Bronchial epithelial cell (primary cell): ENCODE data around the gene SLC16A11. TPM values are rescaled to one million over a fixed set of nuclear protein-coding genes. Genes with fewer than 3 reads are reported as not detected.

Experiments used
- DNase-seq: peaks from one replicate; pipeline ENCODE4 v3.0.0-alpha.2; 2010; ENCODE audit warnings: low read depth
- FAIRE-seq: peaks from 2 replicates; lab custom pipeline; 2011; peaks lifted over from hg19 to GRCh38; lab: Jason Lieb, UNC
- H3K27me3 ChIP-seq: 2 replicates; pipeline ENCODE4 v1.5.1; 2011; ENCODE audit warnings: low read length; ENCODE audit not compliant: control insufficient read depth, insufficient read depth
- H3K36me3 ChIP-seq: 2 replicates; pipeline ENCODE4 v1.5.1; 2011; ENCODE audit warnings: low read length; ENCODE audit not compliant: control insufficient read depth, insufficient read depth
- H3K4me3 ChIP-seq: 2 replicates; pipeline ENCODE4 v1.5.1; 2011; ENCODE audit warnings: mild to moderate bottlenecking, low read depth, low read length, control low read depth
- CTCF ChIP-seq: IDR thresholded peaks from 2 replicates; pipeline ENCODE4 v1.5.1; 2011; ENCODE audit warnings: mild to moderate bottlenecking, moderate library complexity, low read length, control low read depth, inconsistent platforms; ENCODE audit not compliant: insufficient read depth, severe bottlenecking
- total RNA-seq: library from RNA; depleted of rRNA; stranded (reverse); fragments of >200 nt; gene quantifications from 2 replicates; pipeline ENCODE4 v1.2.1, GENCODE V29; 2014

Gene SLC16A11
- total RNA-seq, 1 donor from 2014 or later = not detected

GRCh38 chr17:7041607-7042500 is 2.0 kb downstream of the SLC16A11 start:
- FAIRE-seq (no peak), DNase-seq (no peak)
- TF ChIP-seq CTCF = no peak
- Histone ChIP-seq H3K4me3 (peak overlapping the region; percentile 11), H3K36me3 (no peaks in the 10 kb centered on the region), H3K27me3 (peaks cover 2% of the 10 kb centered on the region)

- TF ChIP-seq CTCF = no peak
- DNase-seq (no peak), FAIRE-seq (peak; percentile 32)
- Histone ChIP-seq H3K27me3 (peaks cover 2% of the 10 kb centered on the region), H3K4me3 (no peak overlapping the region), H3K36me3 (no peaks in the 10 kb centered on the region)
Measured at GRCh38 chr17:7039832-7040231, 4.1 kb downstream of the SLC16A11 start.

- FAIRE-seq = no peak
- Histone ChIP-seq H3K4me3 (no peak overlapping the region), H3K27me3 (peaks cover 2% of the 10 kb centered on the region), H3K36me3 (no peaks in the 10 kb centered on the region)
- TF ChIP-seq CTCF = no peak
- no peak for DNase-seq
Measured at GRCh38 chr17:7038025-7038862, 5.6 kb downstream of the SLC16A11 start.

- peak; percentile 55 for FAIRE-seq
- Histone ChIP-seq H3K36me3 (no peaks in the 10 kb centered on the region), H3K27me3 (no peaks in the 10 kb centered on the region), H3K4me3 (peak within 1 kb of the TSS; percentile 53)
- peak; percentile 96 for DNase-seq
- no peak for TF ChIP-seq CTCF
Measured at GRCh38 chr17:7035591-7036368, 8.1 kb downstream of the SLC16A11 start, which contains the start of gene SLC16A13. SLC16A13 (plus strand) TSS chr17:7036015; CDS start chr17:7036383, 368 bp downstream.

GRCh38 chr17:7034955-7035590 is 8.8 kb downstream of the SLC16A11 start:
- H3K4me3 ChIP-seq = peak overlapping the region; percentile 53
- no peak for DNase-seq
- TF ChIP-seq CTCF = no peak
- no peak for FAIRE-seq
- no peaks in the 10 kb centered on the region for H3K36me3 ChIP-seq
- no peaks in the 10 kb centered on the region for H3K27me3 ChIP-seq
